IMR-90 (cell line): ENCODE measurements around the gene ZDHHC4. TPM values are rescaled to one million over a fixed set of nuclear protein-coding genes. Genes with fewer than 3 reads are reported as not detected.

ENCODE experiments used
- ATAC-seq: fragments of 200-7000 bp; cut with Tn5 transposase; 2 replicates; pipeline ENCODE4 v1.9.1; 2020; ENCODE audit warnings: low read depth, mild to moderate bottlenecking, moderate library complexity
- BruUV-seq: library from RNA; stranded (reverse); fragments of 400-500 nt; replicated peaks from 2 replicates; lab custom pipeline; 2021; lab: Mats Ljungman, UMichigan
- CTCF ChIA-PET: fragments of 300-600 bp; formaldehyde crosslinking; extraction: SDS; loops from one replicate; lab custom pipeline; 2021; ENCODE audit warnings: antibody characterized with exemption; lab: Yijun Ruan, JAX
- POLR2A ChIA-PET: fragments of 300-600 bp; sonication (Branson Sonifier 250); formaldehyde crosslinking; loops from one replicate; lab custom pipeline; 2022; ENCODE audit warnings: antibody characterized with exemption; ENCODE audit not compliant: unreplicated experiment; lab: Charles Lee
- DNase-seq: peaks from one replicate; pipeline ENCODE4 v3.0.0; 2013
- H2AFZ ChIP-seq: replicated peaks from 2 replicates; pipeline ENCODE3; 2013; ENCODE audit warnings: low read length, mild to moderate bottlenecking; ENCODE audit not compliant: poor library complexity
- H2AK5ac ChIP-seq: 2 replicates; pipeline ENCODE4 v1.6.1; 2013; ENCODE audit warnings: low read depth, low read length, inconsistent platforms
- H2AK9ac ChIP-seq: replicated peaks from 2 replicates; pipeline ENCODE3; 2013; ENCODE audit warnings: mild to moderate bottlenecking, low read depth, low read length, moderate library complexity; ENCODE audit not compliant: poor library complexity
- H2BK120ac ChIP-seq: 2 replicates; pipeline ENCODE4 v1.6.1; 2013; ENCODE audit warnings: low read depth, low read length, inconsistent platforms
- H2BK15ac ChIP-seq: 3 replicates; pipeline ENCODE4 v1.6.1; 2013; ENCODE audit warnings: low read depth, low read length, inconsistent platforms
- H2BK20ac ChIP-seq: 2 replicates; pipeline ENCODE4 v1.6.1; 2013; ENCODE audit warnings: low read depth, mild to moderate bottlenecking, inconsistent platforms, low read length, moderate library complexity
- H2BK5ac ChIP-seq: 2 replicates; pipeline ENCODE4 v1.6.1; 2013; ENCODE audit warnings: mild to moderate bottlenecking, low read depth, low read length, inconsistent platforms; ENCODE audit not compliant: poor library complexity, severe bottlenecking
- H3K14ac ChIP-seq: replicated peaks from 2 replicates; pipeline ENCODE4 v1.6.1; 2013; ENCODE audit warnings: low read depth, low read length, inconsistent platforms
- H3K18ac ChIP-seq: 2 replicates; pipeline ENCODE4 v1.6.1; 2013; ENCODE audit warnings: low read depth, low read length, control low read depth
- H3K23ac ChIP-seq: 2 replicates; pipeline ENCODE4 v1.6.1; 2013; ENCODE audit warnings: low read depth, low read length, inconsistent platforms
- H3K27ac ChIP-seq: 2 replicates; pipeline ENCODE4 v1.5.1; 2013; ENCODE audit warnings: mild to moderate bottlenecking, control low read depth, low read length; ENCODE audit not compliant: insufficient read depth
- H3K27me3 ChIP-seq: 2 replicates; pipeline ENCODE4 v1.6.1; 2013; ENCODE audit warnings: low read length; ENCODE audit not compliant: control insufficient read depth, insufficient read depth
- H3K36me3 ChIP-seq: 2 replicates; pipeline ENCODE4 v1.6.1; 2013; ENCODE audit warnings: low read length, mixed read lengths; ENCODE audit not compliant: control insufficient read depth, insufficient read depth
- H3K4ac ChIP-seq: 2 replicates; pipeline ENCODE4 v1.6.1; 2013; ENCODE audit warnings: low read depth, low read length, inconsistent platforms
- H3K4me1 ChIP-seq: 2 replicates; pipeline ENCODE4 v1.6.1; 2013; ENCODE audit warnings: low read length, mixed read lengths; ENCODE audit not compliant: control insufficient read depth, insufficient read depth
- H3K4me2 ChIP-seq: 2 replicates; pipeline ENCODE4 v1.6.1; 2013; ENCODE audit warnings: low read depth, mild to moderate bottlenecking, control low read depth, low read length, moderate library complexity
- H3K4me3 ChIP-seq: 2 replicates; pipeline ENCODE4 v1.5.1; 2013; ENCODE audit warnings: low read depth, mild to moderate bottlenecking, control low read depth, low read length, moderate library complexity; ENCODE audit not compliant: insufficient read depth
- H3K56ac ChIP-seq: 2 replicates; pipeline ENCODE4 v1.6.1; 2013; ENCODE audit warnings: low read length, inconsistent platforms; ENCODE audit not compliant: insufficient read depth; ENCODE audit errors: extremely low read depth
- H3K79me1 ChIP-seq, 2 experiments: 2 replicates each; pipeline ENCODE4 v1.6.1; 2013; ENCODE audit warnings: low read length in 2 of 2, inconsistent platforms in 1 of 2, low read depth in 1 of 2
- H3K9ac ChIP-seq: 2 replicates; pipeline ENCODE4 v1.6.1; 2013; ENCODE audit warnings: low read depth, low read length, control low read depth
- H3K9me1 ChIP-seq: 2 replicates; pipeline ENCODE4 v1.6.1; 2013; ENCODE audit warnings: low read length, inconsistent platforms; ENCODE audit not compliant: insufficient read depth
- H3K9me3 ChIP-seq: 2 replicates; pipeline ENCODE4 v1.6.1; 2013; ENCODE audit warnings: low read length; ENCODE audit not compliant: control insufficient read depth, insufficient read depth
- H4K20me1 ChIP-seq: 2 replicates; pipeline ENCODE4 v1.6.1; 2013; ENCODE audit warnings: low read length, inconsistent platforms; ENCODE audit not compliant: insufficient read depth
- H4K5ac ChIP-seq: 2 replicates; pipeline ENCODE4 v1.6.1; 2013; ENCODE audit warnings: mild to moderate bottlenecking, low read depth, low read length, control low read depth
- H4K8ac ChIP-seq, 2 experiments: 2 replicates each; pipeline ENCODE4 v1.6.1; 2013; ENCODE audit warnings: low read depth in 2 of 2, low read length in 2 of 2, control low read depth in 1 of 2, inconsistent platforms in 1 of 2
- H4K91ac ChIP-seq: 2 replicates; pipeline ENCODE4 v1.6.1; 2013; ENCODE audit warnings: low read depth, low read length, inconsistent platforms; ENCODE audit not compliant: insufficient read depth
- FOS ChIP-seq: fragments of 150-350 bp; IDR thresholded peaks from 2 replicates; pipeline ENCODE4 v1.6.1; 2016; ENCODE audit warnings: low read depth, low read length
- MAZ ChIP-seq: IDR thresholded peaks from 2 replicates; pipeline ENCODE4 v1.6.1; 2012; ENCODE audit warnings: low read depth, mild to moderate bottlenecking, low read length, improper control_type of control experiment, moderate library complexity, borderline replicate concordance
- RFX5 ChIP-seq: IDR thresholded peaks from 2 replicates; pipeline ENCODE4 v1.8.0; 2012; ENCODE audit warnings: low read depth, mild to moderate bottlenecking, low read length, moderate library complexity
- SMC3 ChIP-seq: fragments of 150-350 bp; IDR thresholded peaks from 2 replicates; pipeline ENCODE4 v1.6.1; 2016; ENCODE audit warnings: low read depth, mild to moderate bottlenecking, antibody characterized with exemption, low read length, moderate library complexity
- WGBS, 2 experiments: methylation state at CpG; one replicate each; pipeline versions ENCODE4 v1.1.5 to v1.1.7; 2013; ENCODE audit warnings: missing lambda C conversion rate in 2 of 2; ENCODE audit not compliant: insufficient read length in 1 of 2; ENCODE audit errors: extremely low coverage in 2 of 2; 5-methylcytosine and 5-hydroxymethylcytosine counted together
- dilution Hi-C: fragments of 300-500 bp; cut with HindIII; formaldehyde crosslinking; loops from one replicate; pipeline ENCODE4 v1.14.3; 2018; ENCODE audit warnings: low sequenced_read_pairs; ENCODE audit not compliant: unreplicated experiment
- in situ Hi-C: fragments of 300-500 bp; cut with MboI; formaldehyde crosslinking; loops from 3 replicates; pipeline ENCODE4 v1.14.3; 2019; ENCODE audit warnings: low sequenced_read_pairs, inconsistent platforms, mixed read lengths
- intact Hi-C: fragments of 100-400 bp; cut with micrococcal nuclease; formaldehyde crosslinking; loops from 2 replicates; pipeline ENCODE4 v1.10.0; 2022
- polyA plus RNA-seq, 3 experiments: library from polyadenylated mRNA; depleted of rRNA; stranded (reverse); fragments of >200 nt; gene quantifications; 2 replicates each; pipeline ENCODE4 v1.2.3, GENCODE V29; 2012; ENCODE audit warnings: low replicate concordance in 1 of 3
- total RNA-seq: library from RNA; depleted of rRNA; stranded (reverse); fragments of >200 nt; gene quantifications from 2 replicates; pipeline ENCODE4 v1.2.3, GENCODE V29; 2012

ZDHHC4 gene
- total and polyA plus RNA-seq, 2 of the 4 experiments (the other 2 are of a cell fraction), result 43.9 to 58.3 TPM

- H3K14ac ChIP-seq, result no peak overlapping the region
Measured at GRCh38 chr7:6556196-6556595, 21.1 kb upstream of the ZDHHC4 start.

More at GRCh38 chr7:6556196-6556595, 21.1 kb upstream of the ZDHHC4 start:
- no peaks in the 10 kb centered on the region for H3K36me3 ChIP-seq
- no peak overlapping the region for H4K5ac ChIP-seq
- no peak overlapping the region for H2BK20ac ChIP-seq
- no TSS peak for BruUV-seq
- H3K27me3 ChIP-seq, result peaks cover 6% of the 10 kb centered on the region; the same call in 1 of the 2 replicates
- CTCF ChIA-PET, result no interaction called here
- H3K9ac ChIP-seq, result no peak overlapping the region
- no peak overlapping the region for H3K18ac ChIP-seq
- no peaks in the 10 kb centered on the region for H3K79me1 ChIP-seq
- no peak overlapping the region for H3K4me3 ChIP-seq
- TF ChIP-seq SMC3, result no peak
- no peak for TF ChIP-seq FOS
- no peak for TF ChIP-seq MAZ
- no peak for TF ChIP-seq RFX5
- H2BK120ac ChIP-seq, result no peak overlapping the region
- H3K23ac ChIP-seq, result no peak overlapping the region
- dilution Hi-C loops (no loop called here), intact Hi-C loops (no loop called here), in situ Hi-C loops (no loop called here)
- H2AK5ac ChIP-seq, result no peak overlapping the region
- H3K4ac ChIP-seq, result no peak overlapping the region
- no peak overlapping the region for H2BK15ac ChIP-seq
- ATAC-seq (no peak), DNase-seq (no peak)
- no peak overlapping the region for H4K8ac ChIP-seq
- no peak overlapping the region for H4K91ac ChIP-seq
- POLR2A ChIA-PET, result no interaction called here
- H3K27ac ChIP-seq, result no peak overlapping the region
- no peak overlapping the region for H3K56ac ChIP-seq
- WGBS, 2 experiments, result 57% methylated on average over 3 of the region's 6 CpGs; no CpG with 5 or more reads in 1 of the 2 experiments
- no peaks in the 10 kb centered on the region for H4K20me1 ChIP-seq
- H3K9me3 ChIP-seq, result no peaks in the 10 kb centered on the region
- no peak overlapping the region for H2AFZ ChIP-seq
- H2BK5ac ChIP-seq, result no peak overlapping the region
- H3K9me1 ChIP-seq, result no peaks in the 10 kb centered on the region
- no peaks in the 10 kb centered on the region for H3K4me1 ChIP-seq
- H3K4me2 ChIP-seq, result no peak overlapping the region
- H2AK9ac ChIP-seq, result no peak overlapping the region
